Fibroblast of gingiva (primary cell): ENCODE results near the gene SURF2.
"Not testable (repeated sequence)": the region's sequence is repeated elsewhere in the genome, so short reads cannot be mapped to it uniquely, and the experiment has no call there.

Source experiments
- DNase-seq: peaks from one replicate; pipeline ENCODE4 v3.0.0-alpha.2; 2011; ENCODE audit warnings: low read depth

Gene SURF2

DNA sequence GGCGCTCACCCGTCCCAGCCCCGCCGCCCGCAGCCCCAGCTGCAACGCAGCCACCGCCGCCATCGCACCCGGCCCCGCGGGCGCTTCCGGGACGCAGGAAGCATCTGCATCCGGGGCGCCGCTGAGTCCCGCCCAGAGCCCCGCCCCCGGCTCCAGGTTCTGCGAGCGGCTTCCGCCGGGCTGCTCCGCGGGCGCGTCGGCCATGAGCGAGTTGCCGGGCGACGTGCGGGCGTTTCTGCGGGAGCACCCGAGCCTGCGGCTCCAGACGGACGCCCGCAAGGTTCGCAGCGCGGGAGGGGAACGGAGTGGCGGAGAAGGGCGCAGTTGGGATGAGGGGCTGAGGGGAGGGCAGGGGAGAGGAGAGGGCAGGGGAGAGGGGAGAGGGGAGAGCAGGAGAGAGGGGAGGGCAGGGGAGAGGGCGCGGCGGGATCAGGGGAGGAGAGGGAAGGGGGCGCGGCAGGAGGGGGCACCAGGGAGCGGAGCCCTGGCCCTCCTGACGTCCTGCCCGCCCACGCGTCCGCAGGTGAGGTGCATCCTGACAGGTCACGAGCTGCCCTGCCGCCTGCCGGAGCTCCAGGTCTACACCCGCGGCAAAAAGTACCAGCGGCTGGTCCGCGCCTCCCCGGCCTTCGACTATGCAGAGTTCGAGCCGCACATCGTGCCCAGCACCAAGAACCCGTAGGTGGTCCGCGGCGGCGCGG is at the start of gene SURF2, which contains the start of gene SURF1:
TSS of gene SURF2 (plus strand) at position 160 of the 701 bp plus-strand sequence. CDS start at position 203, 43 bp downstream.
TSS of gene SURF1 (minus strand) at position 97 of the 701 bp plus-strand sequence. CDS start at position 63, 34 bp downstream.
- peak; percentile 72 for DNase-seq

DNA sequence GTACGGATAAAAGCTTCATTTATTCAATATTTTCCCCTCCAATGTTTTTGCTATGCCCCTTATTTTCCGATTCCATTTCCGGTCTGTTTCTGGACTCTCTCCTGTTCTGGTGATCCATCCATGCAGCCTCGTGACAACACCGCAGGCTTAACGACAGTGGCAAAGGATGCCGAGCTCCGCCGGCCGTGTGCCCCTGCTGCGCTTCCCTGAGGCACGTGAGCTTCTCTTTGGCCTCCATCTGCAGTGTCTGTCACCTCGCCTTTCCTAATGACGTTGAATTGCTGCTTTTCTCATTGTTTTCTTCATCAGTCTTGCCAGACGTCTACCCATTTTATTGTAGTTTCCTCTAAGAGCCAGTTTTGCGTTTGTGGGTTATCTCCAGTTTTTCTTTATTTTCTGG is 49.0 kb upstream of the SURF2 start:
- no peak for DNase-seq

DNA sequence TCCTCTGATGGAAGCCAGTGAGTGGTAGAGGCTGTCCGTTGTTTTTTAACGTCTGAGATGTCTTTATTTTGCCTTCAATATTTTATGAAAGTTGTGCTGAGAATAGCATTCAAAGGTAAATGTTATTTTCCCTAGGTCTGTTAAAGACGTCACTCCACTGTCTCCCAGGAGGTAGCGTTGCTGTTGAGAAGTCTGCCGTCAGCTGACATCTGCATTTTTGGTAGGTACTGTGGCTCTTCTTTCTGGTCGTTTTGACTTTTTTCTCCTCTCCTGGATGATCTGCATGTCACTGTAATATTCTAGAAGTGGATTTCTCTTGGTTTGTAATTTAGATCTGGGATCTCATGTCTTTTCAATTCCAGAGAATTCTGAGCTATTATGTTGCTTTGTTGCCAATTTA is 46.7 kb upstream of the SURF2 start:
- no peak for DNase-seq

DNA sequence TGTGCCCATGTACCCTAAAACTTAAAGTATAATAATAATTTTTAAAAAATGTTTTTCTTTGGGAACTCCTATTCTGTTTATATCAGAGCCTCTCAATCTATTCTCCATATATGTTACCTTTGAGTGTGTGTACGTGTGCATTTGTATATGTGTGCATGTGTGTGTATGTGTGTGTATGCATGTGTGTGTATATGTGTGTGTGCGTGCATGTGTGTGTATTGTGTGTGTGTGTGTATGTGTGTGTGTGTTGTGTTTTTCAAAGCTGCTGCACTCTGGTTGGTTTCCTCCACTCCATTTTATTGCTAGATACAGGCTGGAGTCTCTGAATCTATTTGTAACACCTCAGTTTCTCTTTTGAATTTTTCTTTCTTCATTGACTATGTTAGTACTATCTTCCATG is 40.4 kb upstream of the SURF2 start:
- no peak for DNase-seq

DNA sequence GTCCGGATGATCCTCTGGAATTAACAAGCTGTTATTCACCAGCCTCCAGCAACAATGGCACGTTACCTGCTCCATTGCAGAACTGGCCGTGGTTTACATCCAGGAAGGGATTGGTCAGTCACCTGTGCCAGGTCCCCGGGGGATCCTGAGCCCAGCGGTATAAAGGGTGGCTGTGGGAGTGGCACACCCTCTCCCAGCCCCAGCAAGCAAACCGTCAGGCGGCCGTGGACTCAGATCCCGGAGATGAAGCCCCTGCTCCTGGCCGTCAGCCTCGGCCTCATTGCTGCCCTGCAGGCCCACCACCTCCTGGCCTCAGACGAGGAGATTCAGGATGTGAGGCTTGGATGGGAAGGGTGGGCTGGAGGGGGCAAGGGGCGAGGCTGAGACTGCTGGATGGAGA is 38.8 kb upstream of the SURF2 start:
- DNase-seq, result not testable (repeated sequence)

DNA sequence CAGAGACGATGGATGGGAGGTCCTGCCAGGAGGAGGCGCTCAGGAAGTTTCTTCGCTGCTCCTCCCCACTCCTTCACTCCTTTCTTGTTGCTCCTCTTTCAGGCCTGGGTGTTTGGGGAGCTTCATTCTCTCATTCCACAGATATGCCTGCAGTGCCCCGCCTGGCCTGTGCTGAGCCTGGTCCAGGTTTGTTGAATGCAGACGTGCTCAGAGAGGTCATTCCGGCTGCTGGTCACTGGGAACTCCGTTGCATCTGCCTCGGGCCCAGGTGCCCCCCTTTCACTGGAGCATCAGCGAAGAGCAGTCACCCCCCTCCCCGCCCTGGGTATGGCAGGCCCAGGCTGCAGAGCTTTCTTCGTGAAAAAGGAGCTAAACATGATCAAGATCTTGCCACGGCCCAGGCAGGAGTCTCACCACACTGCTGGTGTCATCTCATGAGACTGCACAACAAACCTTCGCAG is 35.9 kb upstream of the SURF2 start:
- DNase-seq, result no peak

DNA sequence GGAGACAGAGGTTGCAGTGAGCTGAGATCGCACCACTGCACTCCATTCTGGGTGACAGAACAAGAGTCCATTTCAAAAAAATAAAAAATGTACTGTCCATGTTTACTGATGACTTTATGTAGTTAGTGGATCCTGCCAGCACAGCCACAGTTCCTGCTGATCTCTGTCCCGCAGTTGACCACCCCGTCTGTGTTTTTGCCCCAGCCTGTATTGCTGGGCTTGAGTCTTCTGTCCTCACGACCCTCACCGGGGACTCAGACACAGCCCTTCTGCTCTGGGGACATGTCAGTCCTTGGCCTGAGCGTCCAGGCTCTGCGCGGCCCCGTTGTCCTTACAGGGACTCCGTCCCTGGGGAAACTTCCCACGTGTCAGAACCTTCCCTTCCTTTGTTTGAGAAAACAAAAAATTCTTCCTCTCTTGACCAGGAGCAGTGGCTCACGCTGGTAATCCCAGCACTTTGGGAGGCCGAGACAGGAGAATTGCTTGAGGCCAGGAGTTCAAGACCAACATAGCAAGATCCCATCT is 34.9 kb upstream of the SURF2 start:
- DNase-seq, result no peak

DNA sequence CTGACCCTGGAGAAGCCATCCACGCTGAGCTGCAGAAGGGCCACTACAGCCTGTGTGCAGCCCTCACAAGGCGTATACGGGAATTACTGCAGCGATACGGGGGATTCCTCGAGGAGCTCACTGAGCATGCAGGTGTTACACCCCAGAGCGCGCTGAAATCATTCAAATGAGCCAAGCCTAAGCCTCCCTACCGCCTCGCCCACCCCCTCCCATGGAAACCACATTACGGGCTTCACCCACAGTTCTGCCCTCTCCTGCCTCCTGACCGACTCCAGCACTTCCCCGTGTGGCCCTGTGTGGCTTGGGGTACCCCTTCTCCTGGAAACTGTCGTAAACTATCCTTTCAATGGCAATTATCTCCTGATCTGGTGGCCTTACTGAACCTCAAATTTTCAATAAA is 33.6 kb upstream of the SURF2 start:
- DNase-seq, result no peak

DNA sequence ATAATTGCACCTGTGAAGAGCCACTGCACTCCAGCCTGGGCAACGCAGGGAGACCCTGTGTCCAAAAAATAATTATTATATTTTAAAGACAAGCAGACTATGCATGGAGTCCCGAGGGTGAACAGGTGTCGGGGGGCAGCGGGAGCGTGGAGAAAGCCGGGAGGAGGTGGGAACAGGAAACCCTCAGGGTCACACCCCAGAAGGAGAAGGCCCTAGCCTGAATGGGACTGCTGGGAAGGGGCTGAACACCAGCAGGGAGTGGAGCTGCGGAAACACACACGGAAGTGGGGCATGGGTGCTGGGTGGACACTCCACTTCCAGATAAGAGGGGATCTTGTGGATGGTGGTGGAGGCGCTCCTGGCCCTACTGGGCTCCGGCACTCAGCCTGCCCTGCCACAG is 33.1 kb upstream of the SURF2 start:
- DNase-seq, result no peak

DNA sequence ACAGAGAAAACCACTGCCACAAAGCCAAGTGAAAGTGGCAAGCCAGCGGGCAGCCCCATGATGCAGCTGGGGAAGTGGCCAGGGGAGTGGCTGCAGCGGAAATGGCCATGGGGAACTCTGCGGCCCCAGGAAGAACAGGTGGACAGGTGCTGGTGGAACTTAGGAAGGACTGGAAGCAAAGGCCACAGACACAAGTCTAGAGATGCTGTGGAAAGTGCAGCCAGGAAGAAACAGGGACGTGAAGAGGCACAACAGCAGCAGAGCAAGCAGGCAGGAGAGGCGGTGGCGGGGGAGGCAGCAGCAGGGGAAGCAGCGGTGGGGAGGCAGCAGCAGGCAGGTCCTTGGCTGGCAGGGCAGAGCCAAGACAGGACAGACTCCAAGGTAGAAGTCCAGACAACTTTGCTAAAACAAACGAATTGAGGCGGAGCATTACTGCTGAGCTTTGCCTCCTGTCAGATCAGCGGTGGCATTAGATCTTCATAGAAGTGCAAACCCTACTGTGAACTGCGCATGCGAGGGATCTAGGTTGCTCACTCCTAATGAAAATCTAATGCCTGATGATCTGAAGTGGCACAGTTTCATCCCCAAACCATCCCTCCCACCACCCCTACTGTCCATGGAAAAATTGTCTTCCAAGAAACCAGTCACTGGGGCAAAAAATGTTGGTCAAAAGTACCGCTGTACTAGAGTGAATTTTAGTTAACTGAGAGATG is 32.2 kb upstream of the SURF2 start:
- no peak for DNase-seq

DNA sequence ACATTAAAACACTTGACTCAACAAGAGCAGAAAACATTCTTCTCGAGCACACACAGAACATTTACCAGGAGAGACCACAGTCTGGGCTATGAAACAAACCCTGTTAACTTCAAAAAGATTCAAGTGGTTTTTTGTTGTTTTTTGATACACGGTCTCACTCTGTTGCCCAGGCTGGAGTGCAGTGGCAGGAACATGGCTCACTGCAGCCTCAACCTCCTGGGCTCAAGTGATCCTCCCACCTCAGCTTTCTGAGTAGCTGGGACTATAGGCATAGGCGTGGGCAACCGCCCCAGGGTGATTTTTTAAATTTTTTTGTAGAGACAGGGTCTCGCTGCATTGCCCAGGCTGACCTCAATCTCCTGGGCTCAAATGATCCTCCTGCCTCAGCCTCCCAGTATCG is 29.3 kb upstream of the SURF2 start:
- DNase-seq, result not testable (repeated sequence)

DNA sequence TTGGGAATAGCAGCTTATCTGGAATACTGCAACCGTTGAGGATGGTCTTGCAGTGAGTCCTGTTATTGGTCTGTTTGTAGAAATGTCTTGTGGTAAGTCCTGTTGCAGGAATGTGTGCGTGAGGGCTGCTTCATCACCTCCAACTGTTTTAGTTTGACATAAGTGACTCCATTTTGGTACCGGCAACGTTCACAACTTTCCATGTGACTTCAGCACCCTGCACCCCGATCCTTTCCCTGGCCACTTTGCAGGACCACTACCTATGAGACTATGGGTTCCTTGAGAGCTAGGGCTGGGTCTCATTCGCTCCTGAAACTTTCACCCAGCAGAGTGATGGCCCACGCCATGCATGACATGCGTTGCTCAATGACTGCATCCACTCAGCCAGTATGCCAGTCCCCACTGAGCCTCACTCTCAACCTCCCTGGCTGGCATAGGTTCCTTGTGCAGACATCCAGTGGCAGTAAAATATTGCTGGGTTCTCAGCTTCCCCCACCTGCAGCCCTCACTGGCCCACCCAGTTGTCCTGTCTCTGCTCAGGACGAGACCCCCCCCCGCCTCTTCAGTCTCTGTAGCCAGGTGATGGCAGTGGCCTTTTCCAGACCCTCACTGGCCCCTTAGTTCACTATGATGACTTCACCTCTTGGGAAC is 28.4 kb upstream of the SURF2 start:
- no peak for DNase-seq

DNA sequence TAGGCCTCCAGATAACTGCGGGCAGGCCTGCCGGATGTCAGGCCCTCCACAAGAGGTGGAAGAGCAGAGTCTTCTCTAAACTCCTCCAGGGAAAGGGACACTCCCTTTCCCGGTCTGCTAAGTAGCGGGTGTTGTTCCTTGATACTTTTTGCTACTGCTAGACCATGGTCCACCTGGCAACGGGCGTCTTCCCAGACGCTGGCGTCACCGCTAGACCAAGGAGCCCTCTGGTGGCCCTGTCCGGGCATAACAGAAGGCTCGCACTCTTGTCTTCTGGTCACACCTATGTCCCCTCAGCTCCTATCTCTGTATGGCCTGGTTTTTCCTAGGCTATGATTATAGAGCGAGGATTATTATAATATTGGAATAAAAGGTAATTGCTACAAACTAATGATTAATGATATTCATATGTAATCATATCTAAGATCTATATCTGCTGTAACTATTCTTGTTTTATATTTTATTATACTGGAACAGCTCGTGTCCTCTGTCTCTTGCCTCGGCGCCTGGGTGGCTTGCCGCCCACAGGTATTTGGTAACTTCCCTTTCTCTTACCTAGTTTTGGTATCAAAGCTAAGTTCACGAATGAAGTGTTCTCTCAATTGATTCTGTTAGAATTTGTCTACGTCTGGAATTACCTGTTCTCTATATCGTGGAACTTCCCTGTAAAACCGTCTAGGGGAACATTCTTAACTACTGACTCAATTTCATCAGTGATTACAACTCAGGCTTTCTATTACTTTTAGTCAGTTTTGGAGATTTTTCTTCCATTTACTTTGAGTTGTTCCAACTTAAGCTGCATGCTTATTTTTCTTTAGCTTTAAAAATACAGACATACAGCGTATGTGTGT is 26.8 kb upstream of the SURF2 start:
- not testable (repeated sequence) for DNase-seq

DNA sequence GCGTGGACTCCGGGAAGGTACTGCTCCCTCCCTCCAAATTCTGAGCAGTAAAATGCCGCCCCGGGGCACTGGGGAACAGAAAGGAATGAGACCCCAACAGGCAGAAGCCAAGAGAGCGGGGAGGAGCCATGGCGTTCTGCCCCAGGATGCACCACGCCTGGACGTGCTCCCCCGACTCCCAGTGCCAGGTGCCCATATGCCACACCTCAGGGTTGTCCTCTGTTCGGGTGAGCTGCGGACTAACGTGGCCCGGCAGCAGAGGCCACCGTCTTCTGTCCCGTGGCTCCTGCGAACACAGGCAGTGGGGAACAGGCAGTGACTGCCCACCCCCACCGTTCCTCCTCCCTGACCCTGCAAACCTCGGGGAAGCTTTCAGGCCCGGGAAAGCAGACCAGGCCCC is 25.1 kb upstream of the SURF2 start:
- no peak for DNase-seq

DNA sequence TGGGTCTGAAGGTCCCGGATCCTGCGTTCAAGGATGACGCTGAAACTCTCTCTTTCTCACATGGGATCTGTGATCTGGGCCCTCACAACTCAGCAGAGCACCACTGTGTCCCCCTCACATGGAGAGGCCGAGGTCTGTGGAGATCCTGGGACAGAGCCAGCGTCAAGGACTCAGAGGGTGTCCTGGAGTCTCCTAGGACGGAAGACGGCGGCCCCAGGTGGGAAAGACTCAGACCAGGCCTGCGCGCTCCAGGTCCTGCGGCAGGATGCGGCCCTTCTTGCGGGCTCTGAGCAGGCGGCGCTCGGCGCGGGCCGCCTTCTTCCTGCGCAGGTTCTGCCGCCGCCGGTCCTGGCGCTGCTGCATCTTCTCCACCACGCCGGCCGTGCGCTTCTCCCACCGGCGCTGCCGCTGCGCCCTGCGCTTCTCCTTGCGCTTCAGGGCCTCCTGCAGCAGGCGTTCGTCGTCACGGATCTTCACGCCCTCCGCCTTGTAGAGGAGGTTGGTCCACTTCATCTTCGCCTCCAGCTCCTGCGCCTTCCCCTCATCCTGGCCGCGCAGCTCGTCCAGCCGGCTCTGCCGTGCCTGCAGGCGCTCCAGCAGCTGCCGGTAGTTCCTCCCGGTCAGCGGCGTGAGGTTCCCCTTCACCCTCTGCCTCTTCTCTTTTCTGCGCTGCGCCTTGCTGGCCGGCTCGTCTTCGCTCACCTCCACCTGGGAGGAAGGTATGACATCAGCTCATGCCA is 24.5 kb upstream of the SURF2 start:
- no peak for DNase-seq

DNA sequence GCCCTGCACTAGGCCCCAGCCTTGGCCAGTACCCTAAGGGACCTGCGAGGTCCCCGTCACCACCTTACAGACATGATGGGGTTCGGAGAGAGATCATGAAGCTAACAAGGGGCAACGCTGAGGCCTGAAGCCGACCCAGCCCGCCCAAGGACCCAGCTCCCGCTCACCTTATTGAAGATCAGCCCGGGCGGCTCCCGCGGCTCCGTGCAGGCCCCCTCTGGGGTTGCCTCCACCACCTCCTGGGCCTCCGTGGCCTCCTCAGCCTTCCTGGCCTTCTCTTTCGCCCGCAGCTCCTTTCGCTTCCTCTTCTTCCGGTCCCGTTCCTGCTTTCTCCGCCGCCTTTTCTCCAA is 24.0 kb upstream of the SURF2 start:
- DNase-seq, result no peak

DNA sequence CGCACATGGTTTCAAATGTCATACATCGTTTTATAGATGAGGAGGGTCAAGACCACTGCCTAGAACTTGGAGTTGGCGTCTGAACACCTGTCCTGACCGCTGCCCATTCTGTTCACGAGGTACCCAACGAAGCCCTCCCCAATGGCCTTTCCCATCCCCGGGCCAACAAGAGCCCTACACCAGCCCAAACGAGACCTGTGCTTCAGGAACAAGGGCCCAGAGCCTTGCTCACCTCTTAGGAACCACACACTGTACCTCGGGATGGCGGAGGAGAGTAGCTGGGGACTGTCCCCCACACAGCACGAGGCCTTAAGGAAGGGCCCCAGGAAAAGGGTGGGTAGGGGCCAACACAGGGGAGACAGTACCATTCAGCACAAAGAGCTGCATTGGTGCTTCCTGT is 23.3 kb upstream of the SURF2 start:
- DNase-seq, result no peak

DNA sequence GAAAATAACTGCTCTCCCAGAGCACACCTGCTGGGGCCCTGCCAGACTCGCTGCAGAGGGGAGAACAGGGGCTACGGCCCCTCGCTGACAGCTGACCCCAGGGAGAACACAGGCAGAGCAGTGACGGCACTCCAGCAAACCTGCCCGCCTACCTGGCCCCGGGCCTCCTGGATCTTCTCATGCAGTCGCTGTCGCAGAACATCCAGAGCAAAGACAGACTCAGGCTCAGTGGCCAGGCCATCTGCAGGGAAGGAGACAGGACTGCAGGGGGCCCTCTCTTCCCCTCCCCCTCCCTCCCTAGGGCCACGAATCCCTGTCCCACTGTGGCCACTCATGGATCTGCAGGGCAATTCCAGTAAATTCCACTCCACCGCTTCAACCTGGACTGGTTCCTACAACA is 22.8 kb upstream of the SURF2 start:
- DNase-seq, result no peak

DNA sequence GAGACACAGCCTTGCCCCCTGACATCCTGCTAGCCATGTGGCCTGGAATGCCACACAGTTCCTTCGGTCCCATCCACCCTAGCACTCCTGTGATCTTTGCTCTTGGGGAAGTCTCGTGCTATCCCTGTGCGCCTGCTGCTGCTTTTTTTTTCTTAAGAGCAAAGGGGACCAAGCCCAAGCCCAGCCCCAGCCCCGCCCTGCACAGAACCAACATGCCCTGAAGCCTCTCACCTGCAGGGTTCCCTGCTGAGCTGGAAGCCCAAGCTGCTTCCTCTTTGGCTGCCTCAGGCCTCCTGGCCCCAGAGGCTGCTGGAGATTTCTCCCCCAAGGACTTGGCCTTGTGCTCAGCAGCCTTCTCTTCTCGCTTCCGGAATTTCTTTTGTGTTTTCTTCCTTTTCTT is 22.2 kb upstream of the SURF2 start:
- no peak for DNase-seq

DNA sequence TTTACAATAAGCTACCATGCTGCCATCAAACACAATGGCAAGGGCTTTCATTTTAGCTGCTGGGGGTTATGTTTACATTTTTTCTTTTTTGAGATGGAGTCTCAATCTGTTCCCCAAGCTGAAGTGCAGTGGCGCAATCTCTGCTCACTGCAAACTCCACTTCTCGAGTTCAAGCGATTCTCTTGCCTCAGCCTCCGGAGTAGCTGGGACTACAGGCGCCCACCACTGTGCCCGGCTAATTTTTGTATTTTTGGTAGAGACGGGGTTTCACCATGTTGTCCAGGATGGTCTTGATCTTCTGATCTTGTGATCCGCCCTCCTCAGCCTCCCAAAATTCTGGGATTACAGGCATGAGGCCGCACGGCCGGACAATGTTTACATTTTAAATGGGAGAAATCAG is 21.5 kb upstream of the SURF2 start:
- not testable (repeated sequence) for DNase-seq
